Sigmoid colon (tissue), 4 donors: Measurements from ENCODE around the gene BNIP3.

Experiments
- CTCF ChIP-seq, 4 experiments: fragments of 450-650 bp in 3 of 4; fragments of 200-600 bp in 1 of 4; IDR thresholded peaks; one replicate each; pipeline ENCODE4 v1.5.1; 2016 to 2019; ENCODE audit warnings: antibody characterized with exemption in 4 of 4, mild to moderate bottlenecking in 3 of 4, moderate library complexity in 2 of 4
- EP300 ChIP-seq, 4 donors: sonication (generic); formaldehyde crosslinking; IDR thresholded peaks; one replicate each; pipeline ENCODE4 v1.6.1; 2017; ENCODE audit warnings: antibody characterized with exemption in 4 of 4
- POLR2A ChIP-seq, 2 donors: fragments of 450-650 bp; IDR thresholded peaks; one replicate each; pipeline ENCODE4 v1.6.1; 2016; ENCODE audit warnings: antibody characterized with exemption in 2 of 2, mild to moderate bottlenecking in 2 of 2, moderate library complexity in 2 of 2
- POLR2AphosphoS5 ChIP-seq, 4 donors: sonication (generic); formaldehyde crosslinking; IDR thresholded peaks; one replicate each; pipeline ENCODE4 v1.6.1; 2017; ENCODE audit warnings: antibody characterized with exemption in 4 of 4

- no peak for TF ChIP-seq CTCF (IDR thresholded peaks at IDR 0.05)
- TF ChIP-seq POLR2A (IDR thresholded peaks at IDR 0.05): no peak
- TF ChIP-seq POLR2AphosphoS5 (IDR thresholded peaks at IDR 0.05): no peak
- TF ChIP-seq EP300 (IDR thresholded peaks at IDR 0.05): no peak
Measured at GRCh38 chr10:132001238-132001972, 19.7 kb upstream of the BNIP3 start.
